Epithelial cell of proximal tubule (primary cell): ENCODE measurements around the gene MRPL54. TPM values are rescaled to one million over a fixed set of nuclear protein-coding genes. Genes with fewer than 3 reads are reported as not detected.

Source experiments
- DNase-seq: peaks from one replicate; pipeline ENCODE4 v3.0.0-alpha.2; 2011; ENCODE audit warnings: low read depth
- H3K4me3 ChIP-seq: 2 replicates; pipeline ENCODE4 v1.5.1; 2011; ENCODE audit warnings: low read depth, mild to moderate bottlenecking, low read length
- total RNA-seq: library from RNA; depleted of rRNA; stranded (reverse); fragments of >200 nt; gene quantifications from 2 replicates; pipeline ENCODE4 v1.2.3, GENCODE V29; 2015
- TF ChIP-seq, protein P1 (sequence below): conservative IDR thresholded peaks from 2 replicates; pipeline ENCODE4 v1.5.1; 2012; ENCODE audit warnings: low read depth, mild to moderate bottlenecking, low read length

Gene MRPL54
- total RNA-seq, 1 donor from 2014 or later, result 102 TPM

DNA sequence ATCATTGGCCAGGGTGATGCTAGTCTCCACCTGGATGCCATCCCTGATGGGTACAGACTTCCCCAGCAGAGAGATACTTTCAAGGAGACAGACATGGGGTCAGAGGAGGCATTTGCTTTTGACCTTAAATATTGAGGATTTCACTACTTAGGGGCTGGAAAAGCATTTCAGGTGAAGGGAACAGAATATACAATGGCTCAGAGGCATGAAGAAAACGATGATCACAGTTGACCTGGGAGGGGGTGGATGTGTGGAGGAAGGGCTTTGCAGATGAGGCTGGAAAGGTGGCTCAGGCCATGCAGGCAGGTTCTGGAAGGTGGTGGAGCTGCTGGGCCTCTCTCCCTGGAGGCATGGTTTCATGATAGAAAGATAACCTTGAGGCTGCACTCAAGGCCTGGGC, 19.8 kb downstream of the MRPL54 start:
- no peak overlapping the region for H3K4me3 ChIP-seq
- no peak for DNase-seq
- TF ChIP-seq, protein P1, sequence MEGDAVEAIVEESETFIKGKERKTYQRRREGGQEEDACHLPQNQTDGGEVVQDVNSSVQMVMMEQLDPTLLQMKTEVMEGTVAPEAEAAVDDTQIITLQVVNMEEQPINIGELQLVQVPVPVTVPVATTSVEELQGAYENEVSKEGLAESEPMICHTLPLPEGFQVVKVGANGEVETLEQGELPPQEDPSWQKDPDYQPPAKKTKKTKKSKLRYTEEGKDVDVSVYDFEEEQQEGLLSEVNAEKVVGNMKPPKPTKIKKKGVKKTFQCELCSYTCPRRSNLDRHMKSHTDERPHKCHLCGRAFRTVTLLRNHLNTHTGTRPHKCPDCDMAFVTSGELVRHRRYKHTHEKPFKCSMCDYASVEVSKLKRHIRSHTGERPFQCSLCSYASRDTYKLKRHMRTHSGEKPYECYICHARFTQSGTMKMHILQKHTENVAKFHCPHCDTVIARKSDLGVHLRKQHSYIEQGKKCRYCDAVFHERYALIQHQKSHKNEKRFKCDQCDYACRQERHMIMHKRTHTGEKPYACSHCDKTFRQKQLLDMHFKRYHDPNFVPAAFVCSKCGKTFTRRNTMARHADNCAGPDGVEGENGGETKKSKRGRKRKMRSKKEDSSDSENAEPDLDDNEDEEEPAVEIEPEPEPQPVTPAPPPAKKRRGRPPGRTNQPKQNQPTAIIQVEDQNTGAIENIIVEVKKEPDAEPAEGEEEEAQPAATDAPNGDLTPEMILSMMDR, result no peak

DNA sequence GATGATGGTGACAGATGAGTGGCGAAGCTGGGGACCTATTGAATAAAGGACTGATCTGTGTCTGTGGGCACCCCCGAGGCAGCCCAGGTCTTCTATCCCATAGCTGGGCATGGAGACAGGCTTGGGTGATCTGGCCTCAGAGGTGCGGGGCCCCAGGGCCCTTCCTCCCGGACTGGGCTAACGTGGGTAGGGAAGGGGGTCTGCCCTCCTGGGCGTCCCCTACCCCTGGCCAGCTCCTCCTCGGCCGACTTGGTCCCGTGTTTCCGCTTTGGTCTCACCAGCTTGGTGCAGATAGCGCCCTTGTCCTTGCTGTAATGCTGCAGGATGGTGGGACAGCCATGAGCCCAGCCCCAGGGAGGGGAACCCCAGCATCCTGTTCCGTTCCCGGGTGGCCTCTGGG, 20.4 kb downstream of the MRPL54 start:
- no peak for DNase-seq
- TF ChIP-seq, protein P1, result no peak
- H3K4me3 ChIP-seq, result no peak overlapping the region

DNA sequence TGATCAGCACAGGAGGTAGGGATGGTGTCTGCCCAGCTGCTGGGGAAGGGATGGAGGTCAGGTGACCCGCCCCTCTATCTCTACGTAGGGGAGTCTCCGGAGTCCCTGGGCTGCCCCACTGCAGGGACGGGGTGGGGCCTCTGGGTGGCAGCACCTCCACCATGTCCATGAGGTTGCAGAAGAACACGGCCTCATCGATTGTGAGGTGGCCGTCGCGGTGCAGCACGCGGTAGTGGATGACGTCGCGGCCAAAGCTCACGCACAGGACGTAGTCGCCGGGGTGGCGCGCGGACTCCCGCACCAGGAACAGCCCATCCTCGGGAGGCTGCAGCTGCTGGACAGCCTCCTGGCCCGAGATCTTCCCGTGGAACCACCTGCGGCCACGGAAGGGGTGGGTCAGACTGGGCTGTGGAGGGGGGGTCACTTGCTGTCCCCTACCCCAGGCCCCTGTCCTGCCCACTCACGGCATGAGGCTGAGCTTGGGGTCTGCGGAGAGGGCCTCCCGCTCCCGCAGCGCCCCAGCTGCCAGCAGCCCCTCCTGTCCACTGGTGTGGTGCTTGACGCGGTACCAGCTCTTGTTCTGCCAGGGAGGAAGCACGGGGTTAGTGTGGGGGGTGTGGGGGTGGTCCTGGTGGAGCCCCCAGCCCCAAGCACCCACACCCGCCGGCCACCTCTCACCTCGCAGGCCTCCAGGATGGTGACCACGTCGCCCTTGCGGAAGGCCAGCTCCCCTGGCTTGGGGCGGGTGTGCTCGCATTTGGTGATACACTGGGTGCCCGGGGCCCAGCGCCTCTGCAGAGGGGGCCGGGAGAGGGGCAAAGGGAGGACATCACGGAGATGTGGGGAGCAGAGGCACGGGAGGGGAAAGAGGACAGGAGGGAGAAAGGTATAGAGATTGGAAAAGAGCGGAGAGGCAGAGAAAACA, 21.4 kb downstream of the MRPL54 start:
- no peak for DNase-seq
- TF ChIP-seq, protein P1, result no peak
- no peak overlapping the region for H3K4me3 ChIP-seq

DNA sequence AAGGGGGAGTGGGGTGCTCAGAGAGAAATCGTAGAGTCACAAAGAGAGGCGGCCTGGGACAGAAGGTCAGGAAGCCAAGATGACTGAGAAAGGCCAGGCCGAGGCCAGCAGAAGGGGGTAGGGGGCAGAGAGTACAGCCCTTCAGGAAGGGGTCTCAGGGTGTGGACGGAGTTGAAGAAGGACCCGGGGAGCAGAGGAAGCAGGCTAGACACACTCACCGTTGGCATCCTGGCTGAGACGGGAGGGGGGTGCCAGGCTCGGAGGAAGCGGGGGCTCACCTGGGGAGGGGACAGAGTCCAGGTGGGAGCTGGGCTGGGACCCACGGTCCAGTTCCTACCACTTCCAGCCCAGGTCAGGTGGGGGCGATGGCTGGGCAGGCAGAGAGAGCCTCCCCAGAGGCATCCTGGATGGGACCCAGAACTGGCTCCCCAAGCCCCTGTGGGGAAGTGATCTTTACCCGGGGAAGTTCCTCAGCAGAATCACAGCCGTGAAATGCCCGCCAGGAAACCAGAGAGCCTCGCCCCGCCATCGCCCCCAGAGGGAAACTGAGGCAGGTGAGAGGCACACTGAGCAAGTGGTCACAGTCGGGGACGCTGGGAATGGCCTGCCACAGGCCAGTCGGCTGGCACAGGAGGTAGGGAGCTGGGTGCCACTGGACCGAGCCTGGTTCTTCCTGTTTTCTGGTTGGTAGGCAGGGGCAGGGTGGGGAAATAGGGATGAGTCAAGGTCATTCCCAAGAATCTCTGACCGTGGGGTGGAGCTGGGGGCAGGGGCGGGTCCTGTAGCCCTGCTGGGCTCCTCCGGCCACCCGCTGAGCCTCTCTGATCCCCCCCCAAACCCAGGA, 22.3 kb downstream of the MRPL54 start:
- TF ChIP-seq, protein P1, result no peak
- DNase-seq, result no peak
- peak overlapping the region; percentile 14 for H3K4me3 ChIP-seq

DNA sequence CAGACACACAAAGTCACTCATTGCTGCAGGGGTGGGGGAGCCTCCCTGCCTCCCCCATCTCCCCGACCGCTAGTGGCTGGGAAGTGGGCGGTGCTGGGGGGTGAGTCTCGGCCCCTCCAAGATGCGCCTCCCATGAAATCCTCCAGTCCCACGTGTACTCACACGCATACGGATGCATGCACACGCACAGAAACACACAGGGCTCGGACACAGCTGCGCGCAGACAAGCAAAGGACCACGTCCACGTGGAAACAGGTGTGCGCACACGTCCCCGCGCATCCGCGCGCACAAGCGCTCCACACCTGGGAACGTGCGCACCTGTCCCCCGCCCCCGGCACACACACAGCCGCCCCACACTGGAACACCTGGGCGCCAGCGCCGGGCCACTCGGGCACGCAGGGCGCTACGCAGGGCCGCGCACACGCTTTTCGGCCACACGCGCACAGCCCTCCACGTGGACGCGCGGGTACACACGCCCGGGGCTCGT, 23.0 kb downstream of the MRPL54 start:
- TF ChIP-seq, protein P1, result no peak
- peak overlapping the region; percentile 31 for H3K4me3 ChIP-seq
- no peak for DNase-seq

DNA sequence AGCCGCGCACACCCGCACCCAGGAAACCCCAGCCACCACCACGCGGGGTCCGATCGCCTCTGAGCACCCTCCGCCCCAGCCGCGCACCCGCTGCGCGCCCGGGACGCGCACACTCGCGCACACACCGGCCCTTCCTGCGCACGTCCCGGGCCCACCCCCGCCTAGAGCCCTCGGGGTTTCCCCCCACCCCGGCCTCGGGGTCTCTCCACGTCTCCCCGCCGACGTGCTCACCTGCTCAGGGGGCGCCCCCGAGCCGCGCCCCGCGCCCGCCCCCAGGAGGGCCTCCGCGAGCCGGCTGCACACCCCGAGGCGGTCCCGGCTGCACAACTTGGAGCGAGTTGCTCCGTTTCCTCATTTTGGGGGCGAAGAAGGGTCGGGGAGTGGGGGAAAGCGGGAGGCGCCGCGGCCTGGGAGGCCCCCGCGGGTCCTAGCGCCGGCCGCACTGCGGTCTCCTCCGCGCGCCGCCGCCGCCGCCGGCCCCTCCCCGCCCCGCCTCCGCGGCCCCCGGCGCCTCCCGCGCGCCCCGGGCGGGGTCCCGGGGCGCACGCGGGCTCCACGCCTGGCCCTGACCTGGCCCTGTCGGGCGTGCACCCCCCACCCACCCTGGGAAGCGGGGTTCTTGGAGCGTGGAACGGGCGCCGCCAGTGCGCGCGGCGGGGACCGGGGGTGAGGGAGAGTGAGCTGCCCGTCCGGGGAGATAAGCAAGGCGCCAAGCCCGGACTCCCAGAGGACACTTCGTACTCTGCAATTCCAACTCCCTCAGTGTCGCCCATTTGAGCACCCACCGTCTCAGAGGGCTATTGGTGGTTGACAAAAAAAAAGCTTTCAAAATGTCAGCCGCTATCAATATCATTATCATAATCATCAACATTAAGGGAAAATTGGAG, 23.7 kb downstream of the MRPL54 start, which contains the start of gene MATK:
TSS of gene MATK (minus strand) at position 444 of the 887 bp plus-strand sequence. CDS start 1,246 bp downstream, outside the sequence.
- no peak for DNase-seq
- H3K4me3 ChIP-seq, result peak within 1 kb of the TSS; percentile 31

More for the DNA sequence above, 23.7 kb downstream of the MRPL54 start, which contains the start of gene MATK:
- TF ChIP-seq, protein P1, result no peak
